Activated B cell treated with CpG ODN at 0.5 μM for 24 hours (primary cell): ENCODE results near the gene ACTA1. TPM values are rescaled to one million over a fixed set of nuclear protein-coding genes. Genes with fewer than 3 reads are reported as not detected.

Experiments used
- ATAC-seq: fragments of 200-7000 bp; cut with Tn5 transposase; one replicate; pipeline ENCODE4 v1.10.0; 2021; ENCODE audit warnings: low read depth, mild to moderate bottlenecking, moderate library complexity
- CTCF ChIA-PET: fragments of 350-600 bp; sonication (Branson Sonifier 250); formaldehyde crosslinking; loops from one replicate; lab custom pipeline; 2021; ENCODE audit warnings: antibody characterized with exemption; lab: Charles Lee
- POLR2A ChIA-PET: fragments of 350-600 bp; sonication (Branson Sonifier 250); formaldehyde crosslinking; loops from one replicate; lab custom pipeline; 2021; ENCODE audit warnings: antibody characterized with exemption; lab: Charles Lee
- DNase-seq: peaks from one replicate; pipeline ENCODE4 v3.0.0; 2022
- H3K27ac Mint-ChIP-seq: one replicate; pipeline ENCODE4 v1.8.0; 2020; ENCODE audit warnings: mixed read lengths
- H3K27me3 Mint-ChIP-seq: one replicate; pipeline ENCODE4 v1.8.0; 2021; ENCODE audit warnings: mixed read lengths
- H3K36me3 Mint-ChIP-seq: one replicate; pipeline ENCODE4 v1.8.0; 2021; ENCODE audit warnings: low read depth, mixed read lengths
- H3K4me1 Mint-ChIP-seq: one replicate; pipeline ENCODE4 v1.8.0; 2021; ENCODE audit warnings: mixed read lengths
- H3K4me3 Mint-ChIP-seq: one replicate; pipeline ENCODE4 v1.8.0; 2020; ENCODE audit warnings: mild to moderate bottlenecking, mixed read lengths
- H3K9me3 Mint-ChIP-seq: one replicate; pipeline ENCODE4 v1.8.0; 2020; ENCODE audit warnings: mixed read lengths
- intact Hi-C: fragments of 100-400 bp; cut with micrococcal nuclease; formaldehyde crosslinking; loops from one replicate; pipeline ENCODE4 v1.15.1; 2024
- total RNA-seq: library from RNA; stranded (reverse); gene quantifications from 2 replicates; pipeline ENCODE4 v1.2.3, GENCODE V29; 2022
- TF ChIP-seq, protein P1 (sequence below): fragments of 200-600 bp; IDR thresholded peaks from one replicate; pipeline ENCODE4 v1.8.0; 2022; ENCODE audit warnings: antibody characterized with exemption, mild to moderate bottlenecking

The ACTA1 gene
- total RNA-seq, 1 donor from 2014 or later: 0.22 TPM

DNA sequence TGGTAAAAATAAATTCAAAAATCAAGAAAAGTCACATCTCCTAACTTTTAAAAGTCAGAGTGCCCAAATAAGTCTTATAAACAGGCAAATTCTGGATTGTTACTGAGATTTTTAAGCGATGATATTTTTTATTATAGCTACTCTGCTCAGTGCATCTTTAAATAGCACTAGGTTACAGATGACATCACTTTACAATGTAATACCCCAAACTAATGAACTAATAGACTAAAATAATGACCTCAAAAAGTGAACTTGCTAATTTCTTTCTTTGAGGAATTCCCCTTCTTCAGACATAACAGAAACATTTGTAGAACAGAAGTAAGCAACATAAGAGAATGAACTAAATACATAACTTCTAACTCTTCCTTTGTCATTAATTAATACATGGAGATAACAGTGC, 33.0 kb upstream of the ACTA1 start:
- no peak for ATAC-seq
- Mint-ChIP-seq H3K4me1 (peaks cover 4% of the 10 kb centered on the region), H3K4me3 (no peak overlapping the region), H3K27me3 (no peaks in the 10 kb centered on the region), H3K36me3 (peaks cover 87% of the 10 kb centered on the region), H3K9me3 (no peaks in the 10 kb centered on the region), H3K27ac (peak overlapping the region; percentile 10)
- DNase-seq: no peak
- TF ChIP-seq, protein P1, sequence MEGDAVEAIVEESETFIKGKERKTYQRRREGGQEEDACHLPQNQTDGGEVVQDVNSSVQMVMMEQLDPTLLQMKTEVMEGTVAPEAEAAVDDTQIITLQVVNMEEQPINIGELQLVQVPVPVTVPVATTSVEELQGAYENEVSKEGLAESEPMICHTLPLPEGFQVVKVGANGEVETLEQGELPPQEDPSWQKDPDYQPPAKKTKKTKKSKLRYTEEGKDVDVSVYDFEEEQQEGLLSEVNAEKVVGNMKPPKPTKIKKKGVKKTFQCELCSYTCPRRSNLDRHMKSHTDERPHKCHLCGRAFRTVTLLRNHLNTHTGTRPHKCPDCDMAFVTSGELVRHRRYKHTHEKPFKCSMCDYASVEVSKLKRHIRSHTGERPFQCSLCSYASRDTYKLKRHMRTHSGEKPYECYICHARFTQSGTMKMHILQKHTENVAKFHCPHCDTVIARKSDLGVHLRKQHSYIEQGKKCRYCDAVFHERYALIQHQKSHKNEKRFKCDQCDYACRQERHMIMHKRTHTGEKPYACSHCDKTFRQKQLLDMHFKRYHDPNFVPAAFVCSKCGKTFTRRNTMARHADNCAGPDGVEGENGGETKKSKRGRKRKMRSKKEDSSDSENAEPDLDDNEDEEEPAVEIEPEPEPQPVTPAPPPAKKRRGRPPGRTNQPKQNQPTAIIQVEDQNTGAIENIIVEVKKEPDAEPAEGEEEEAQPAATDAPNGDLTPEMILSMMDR: no peak
- intact Hi-C loops: no loop called here
- ChIA-PET POLR2A (interaction anchor here (1.5 kb wide), 1 partner anchor 12 kb away, joined by 5 read pairs; no protein-coding TSS in a partner anchor), CTCF (interaction anchor here (1.5 kb wide), 1 partner anchor 125 kb away, joined by 3 read pairs; no protein-coding TSS in a partner anchor)

DNA sequence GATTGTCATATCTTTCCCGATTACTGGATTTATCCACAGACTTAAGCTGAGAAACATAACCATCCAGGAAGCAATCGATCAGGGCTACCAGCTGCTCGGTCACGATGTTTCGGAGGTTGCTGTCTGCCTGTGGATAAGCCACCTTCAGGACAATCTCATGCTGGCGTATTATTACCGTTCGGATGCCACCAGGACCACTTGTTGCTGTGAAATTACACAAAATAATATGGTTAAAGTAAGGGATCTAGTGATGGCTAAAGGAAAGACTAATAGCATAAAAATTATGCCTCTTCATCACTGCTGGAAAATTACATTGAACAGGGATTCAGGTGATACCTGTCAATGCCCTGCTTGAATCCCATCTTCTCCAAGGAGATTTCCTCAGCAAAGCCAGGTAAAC, 30.8 kb upstream of the ACTA1 start:
- H3K4me1 Mint-ChIP-seq: peaks cover 4% of the 10 kb centered on the region
- no peaks in the 10 kb centered on the region for H3K9me3 Mint-ChIP-seq
- no peak for DNase-seq
- TF ChIP-seq, protein P1: no peak
- CTCF ChIA-PET: no interaction called here
- peaks cover 86% of the 10 kb centered on the region for H3K36me3 Mint-ChIP-seq
- no peaks in the 10 kb centered on the region for H3K27me3 Mint-ChIP-seq
- H3K4me3 Mint-ChIP-seq: no peak overlapping the region
- POLR2A ChIA-PET: no interaction called here
- intact Hi-C loops: no loop called here
- ATAC-seq: no peak
- no peak overlapping the region for H3K27ac Mint-ChIP-seq

DNA sequence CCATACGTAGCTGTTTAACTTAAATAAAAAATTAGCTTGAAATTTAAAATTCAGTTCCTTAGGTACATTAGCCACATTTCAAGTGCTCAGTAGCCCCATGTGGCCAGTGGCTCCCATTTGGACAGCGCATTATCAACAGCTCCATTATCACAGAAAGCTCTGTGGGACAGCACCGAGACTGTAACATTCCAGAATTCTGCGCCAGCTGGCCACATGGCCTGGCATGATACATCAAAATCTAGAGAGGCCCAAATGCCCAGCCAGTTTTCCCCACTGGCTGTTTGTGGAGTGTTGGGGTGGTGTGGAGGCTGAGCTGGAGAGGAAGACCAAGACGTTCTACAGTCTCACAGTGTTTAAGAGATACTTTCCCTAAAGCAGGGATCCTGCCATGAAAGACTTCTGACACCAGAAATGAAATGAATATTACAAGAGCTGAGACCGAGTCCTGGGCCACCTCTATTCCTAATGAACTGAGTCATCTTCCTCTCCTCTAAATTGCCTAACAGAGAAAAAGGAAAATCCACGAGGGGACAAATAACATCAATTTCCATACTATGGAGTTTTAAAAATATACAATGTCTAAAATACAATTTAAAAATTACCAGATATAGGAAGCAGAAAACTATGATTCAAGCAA, 27.3 kb upstream of the ACTA1 start:
- no peak overlapping the region for H3K27ac Mint-ChIP-seq
- H3K36me3 Mint-ChIP-seq: peaks cover 81% of the 10 kb centered on the region
- H3K27me3 Mint-ChIP-seq: no peaks in the 10 kb centered on the region
- no peak overlapping the region for H3K4me3 Mint-ChIP-seq
- H3K9me3 Mint-ChIP-seq: no peaks in the 10 kb centered on the region
- ATAC-seq (no peak), DNase-seq (no peak)
- ChIA-PET CTCF (no interaction called here), POLR2A (no interaction called here)
- TF ChIP-seq, protein P1: no peak
- no peaks in the 10 kb centered on the region for H3K4me1 Mint-ChIP-seq
- intact Hi-C loops: no loop called here

DNA sequence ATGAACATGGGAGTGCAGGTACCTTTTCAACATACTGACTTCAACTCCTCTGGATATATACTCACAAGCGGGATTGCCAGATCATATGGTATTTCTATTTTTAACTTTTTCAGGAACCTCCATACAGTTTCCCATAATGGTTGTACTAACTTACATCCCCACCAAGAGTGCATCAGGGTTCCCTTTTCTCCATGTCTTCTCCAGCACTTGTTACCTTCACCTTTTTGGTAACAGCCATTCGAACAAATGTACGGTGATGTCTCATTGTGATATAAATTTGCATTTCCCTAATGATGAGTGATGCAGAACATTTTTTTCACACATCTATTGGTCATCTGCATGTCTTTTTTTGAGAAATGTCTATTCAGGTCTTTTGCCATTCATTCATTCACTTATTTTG, 25.9 kb upstream of the ACTA1 start:
- ChIA-PET POLR2A (interaction anchor here (1.0 kb wide), 1 partner anchor 20 kb away, joined by 4 read pairs; no protein-coding TSS in a partner anchor), CTCF (interaction anchor here (0.8 kb wide), 1 partner anchor 22 kb away, joined by 3 read pairs; no protein-coding TSS in a partner anchor)
- H3K4me1 Mint-ChIP-seq: no peaks in the 10 kb centered on the region
- H3K27ac Mint-ChIP-seq: no peak overlapping the region
- DNase-seq: no peak
- TF ChIP-seq, protein P1: no peak
- intact Hi-C loops: no loop called here
- ATAC-seq: no peak
- no peak overlapping the region for H3K4me3 Mint-ChIP-seq
- no peaks in the 10 kb centered on the region for H3K27me3 Mint-ChIP-seq
- no peaks in the 10 kb centered on the region for H3K9me3 Mint-ChIP-seq
- H3K36me3 Mint-ChIP-seq: peaks cover 79% of the 10 kb centered on the region

DNA sequence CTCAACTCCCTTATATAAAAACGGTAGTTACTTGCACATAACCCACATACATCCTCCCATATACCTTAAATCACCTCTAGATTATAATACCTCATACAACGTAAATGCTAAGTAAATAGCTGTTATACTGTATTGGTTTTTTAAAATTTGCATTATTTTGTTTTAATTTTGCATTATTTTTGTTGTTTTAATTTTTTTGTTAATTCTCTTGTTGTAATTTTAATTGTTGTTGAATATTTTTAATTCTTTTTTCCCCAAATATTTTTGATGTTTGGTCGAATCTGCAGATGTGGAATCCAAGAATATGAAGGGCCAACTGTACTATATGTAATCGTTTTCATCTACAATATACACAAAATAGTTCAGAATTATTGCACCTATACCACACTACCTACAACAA, 23.5 kb upstream of the ACTA1 start:
- TF ChIP-seq, protein P1: no peak
- DNase-seq: no peak
- ChIA-PET POLR2A (no interaction called here), CTCF (interaction anchor here (1.1 kb wide), 1 partner anchor 24 kb away, joined by 3 read pairs; no protein-coding TSS in a partner anchor)
- no peaks in the 10 kb centered on the region for H3K4me1 Mint-ChIP-seq
- intact Hi-C loops: no loop called here
- H3K27ac Mint-ChIP-seq: no peak overlapping the region
- H3K9me3 Mint-ChIP-seq: no peaks in the 10 kb centered on the region
- ATAC-seq: no peak
- no peak overlapping the region for H3K4me3 Mint-ChIP-seq
- no peaks in the 10 kb centered on the region for H3K27me3 Mint-ChIP-seq
- H3K36me3 Mint-ChIP-seq: peaks cover 73% of the 10 kb centered on the region
